Activated CD8-positive, alpha-beta memory T cell treated with anti-CD3 and anti-CD28 coated beads for 48 hours (primary cell): ENCODE measurements around the gene ICA1.

ENCODE experiments used
- DNase-seq, 3 experiments: peaks; one replicate each; pipeline ENCODE4 v3.0.0-alpha.2; 2020; ENCODE audit warnings: low read depth in 2 of 3, low spot score in 2 of 3

The ICA1 gene

GRCh38 chr7:8134089-8134733 lies 127.8 kb downstream of the ICA1 start:
- peak in 1 of 3 experiments; percentile 32 for DNase-seq

- no peak for DNase-seq
These were observed 128.6 kb downstream of the ICA1 start for GRCh38 chr7:8133188-8133848.

GRCh38 chr7:8131694-8132605 lies 130.0 kb downstream of the ICA1 start:
- no peak for DNase-seq

GRCh38 chr7:8130663-8131062 lies 131.3 kb downstream of the ICA1 start:
- DNase-seq = no peak

- DNase-seq = no peak
These were observed 132.7 kb downstream of the ICA1 start for GRCh38 chr7:8129318-8129659.

- DNase-seq = no peak
These were observed 133.3 kb downstream of the ICA1 start for GRCh38 chr7:8128449-8129317.

GRCh38 chr7:8126601-8127167 lies 135.3 kb downstream of the ICA1 start:
- DNase-seq = no peak

GRCh38 chr7:8125680-8126444 lies 136.1 kb downstream of the ICA1 start:
- DNase-seq = peak; percentile 43 to 65 (median 63)

- DNase-seq = no peak
These were observed 140.7 kb downstream of the ICA1 start for GRCh38 chr7:8121243-8121642.

- no peak for DNase-seq
These were observed 141.4 kb downstream of the ICA1 start for GRCh38 chr7:8120390-8121058.

- DNase-seq = no peak
These were observed 142.7 kb downstream of the ICA1 start for GRCh38 chr7:8119262-8119661.

- no peak for DNase-seq
These were observed 144.8 kb downstream of the ICA1 start for GRCh38 chr7:8117195-8117594.

GRCh38 chr7:8115547-8116402 lies 146.2 kb downstream of the ICA1 start:
- no peak for DNase-seq

GRCh38 chr7:8114175-8114574 lies 147.8 kb downstream of the ICA1 start:
- no peak for DNase-seq

- DNase-seq = no peak
These were observed 148.8 kb downstream of the ICA1 start for GRCh38 chr7:8113184-8113583.

GRCh38 chr7:8112685-8113084 lies 149.3 kb downstream of the ICA1 start:
- DNase-seq = no peak

GRCh38 chr7:8111282-8111960 lies 150.5 kb downstream of the ICA1 start:
- DNase-seq = no peak
